GM12878 (cell line): ENCODE data around the gene YRDC. TPM values are rescaled to one million over a fixed set of nuclear protein-coding genes. Genes with fewer than 3 reads are reported as not detected.

Experiments used
- ATAC-seq: fragments of 200-7000 bp; cut with Tn5 transposase; 3 replicates; pipeline ENCODE4 v1.9.1; 2020; ENCODE audit warnings: mild to moderate bottlenecking, moderate library complexity
- BruUV-seq: library from RNA; stranded (reverse); fragments of 400-500 nt; replicated peaks from 2 replicates; lab custom pipeline; 2021; lab: Mats Ljungman, UMichigan
- CTCF ChIA-PET: fragments of 300-600 bp; sonication (Branson Sonifier 250); formaldehyde crosslinking; extraction: SDS; loops from one replicate; lab custom pipeline; 2021; ENCODE audit warnings: inconsistent platforms; lab: Yijun Ruan, JAX
- POLR2A ChIA-PET: fragments of 350-600 bp; formaldehyde crosslinking; extraction: SDS; loops from one replicate; lab custom pipeline; 2021; ENCODE audit warnings: inconsistent platforms; lab: Charles Lee
- RAD21 ChIA-PET: fragments of 300-600 bp; sonication (Branson Sonifier 250); formaldehyde crosslinking; loops from one replicate; lab custom pipeline; 2023; ENCODE audit warnings: antibody characterized with exemption; ENCODE audit not compliant: unreplicated experiment; lab: Charles Lee
- SMC1A ChIA-PET: fragments of 300-600 bp; sonication (Branson Sonifier 250); formaldehyde crosslinking; loops from one replicate; lab custom pipeline; 2023; ENCODE audit not compliant: unreplicated experiment, uncharacterized antibody; lab: Charles Lee
- DNase-seq: peaks from one replicate; pipeline ENCODE4 v3.0.0-alpha.2; 2011; ENCODE audit warnings: low read depth, low spot score
- FAIRE-seq: peaks from 3 replicates; lab custom pipeline; 2011; peaks lifted over from hg19 to GRCh38; lab: Jason Lieb, UNC
- H2AFZ ChIP-seq: 2 replicates; pipeline ENCODE4 v1.6.0; 2011; ENCODE audit warnings: low read depth, low read length, control low read depth; ENCODE audit not compliant: control insufficient read depth
- H3K27ac ChIP-seq: 2 replicates; pipeline ENCODE4 v1.5.1; 2011; ENCODE audit warnings: control low read depth; ENCODE audit not compliant: control insufficient read depth, insufficient read depth
- H3K27me3 ChIP-seq, 2 experiments: replicated peaks in 1 of 2; 2 replicates each; pipeline versions ENCODE4 v1.6.0 to v1.6.1; 2011; ENCODE audit warnings: low read length in 1 of 2; ENCODE audit not compliant: control insufficient read depth in 2 of 2, insufficient read depth in 2 of 2
- H3K36me3 ChIP-seq, 2 experiments: 2 replicates each; pipeline ENCODE4 v1.5.1; 2011; ENCODE audit warnings: low read length in 1 of 2; ENCODE audit not compliant: control insufficient read depth in 2 of 2, insufficient read depth in 2 of 2
- H3K4me1 ChIP-seq: 2 replicates; pipeline ENCODE4 v1.6.1; 2011; ENCODE audit warnings: mild to moderate bottlenecking, low read length, moderate library complexity, mixed read lengths; ENCODE audit not compliant: control insufficient read depth, insufficient read depth
- H3K4me2 ChIP-seq: 2 replicates; pipeline ENCODE4 v1.6.0; 2011; ENCODE audit warnings: control low read depth; ENCODE audit not compliant: control insufficient read depth, insufficient read depth
- H3K4me3 ChIP-seq: fragments of 200-600 bp; sonication (generic); 2 replicates; pipeline ENCODE4 v1.5.1; 2016
- H3K79me2 ChIP-seq: 2 replicates; pipeline ENCODE4 v1.6.0; 2011; ENCODE audit warnings: low read length; ENCODE audit not compliant: control insufficient read depth, insufficient read depth
- H3K9ac ChIP-seq: 2 replicates; pipeline ENCODE4 v1.8.0; 2011; ENCODE audit warnings: low read length, control low read depth, mixed read lengths; ENCODE audit not compliant: control insufficient read depth, insufficient read depth
- H3K9me3 ChIP-seq: replicated peaks from 3 replicates; pipeline ENCODE4 v1.5.1; 2011; ENCODE audit warnings: mild to moderate bottlenecking, low read length; ENCODE audit not compliant: control insufficient read depth, insufficient read depth
- H4K20me1 ChIP-seq: 2 replicates; pipeline ENCODE4 v1.6.0; 2011; ENCODE audit not compliant: control insufficient read depth, insufficient read depth
- CEBPZ ChIP-seq: fragments of 150-350 bp; IDR thresholded peaks from 2 replicates; pipeline ENCODE4 v1.6.1; 2016; ENCODE audit warnings: low read depth, low read length
- WGBS: methylation state at CpG from one replicate; pipeline ENCODE4 v1.1.6; 2016; ENCODE audit warnings: low lambda C conversion rate; ENCODE audit not compliant: insufficient replicate concordance, insufficient coverage; ENCODE audit errors: missing lambda C conversion rate; 5-methylcytosine and 5-hydroxymethylcytosine counted together
- in situ Hi-C: fragments of 300-500 bp; cut with MboI; formaldehyde crosslinking; loops from 9 replicates; pipeline ENCODE4 v1.14.3; 2018; ENCODE audit warnings: mixed read lengths
- intact Hi-C: fragments of 100-400 bp; cut with micrococcal nuclease; formaldehyde crosslinking; loops from one replicate; pipeline ENCODE4 v1.14.2; 2022; ENCODE audit not compliant: unreplicated experiment
- polyA plus RNA-seq, 11 experiments: library from polyadenylated mRNA; depleted of rRNA in 4 of 11; unstranded in 6 of 11; stranded (reverse) in 5 of 11; fragments of >200 nt; fragmentation: Nextera tagmentation in 4 of 11; fragmentation: Illumina TruSeq in 1 of 11; extraction: Ambion mirVana in 4 of 11; extraction: Trizol in 1 of 11; gene quantifications; 1 replicate in 1 of 11; 2 replicates in 10 of 11; pipeline versions ENCODE4 v1.2.1 to v1.2.3, GENCODE V29; 2011 to 2016; ENCODE audit warnings: inconsistent platforms in 2 of 11, missing spikeins in 2 of 11, low read depth in 1 of 11
- total RNA-seq, 4 experiments: library from RNA; depleted of rRNA in 3 of 4; stranded (reverse); fragments of >200 nt in 3 of 4; fragmentation: Illumina TruSeq in 1 of 4; extraction: Trizol in 1 of 4; gene quantifications; 2 replicates each; pipeline versions ENCODE4 v1.2.1 to v1.2.3, GENCODE V29; 2013 to 2021
- TF ChIP-seq, protein P1 (sequence below): fragments of 450-650 bp; formaldehyde crosslinking; IDR thresholded peaks from 2 replicates; pipeline ENCODE4 v1.4.0; 2020; ENCODE audit warnings: mild to moderate bottlenecking, moderate library complexity

The YRDC gene
- total and polyA plus RNA-seq, 10 of the 15 experiments (the other 5 are each of a cell fraction or from before 2014, with no cell fraction given), result 2.9 to 36.2 (median 19.3) TPM

- Histone ChIP-seq H2AFZ (no peak overlapping the region), H3K4me1 (no peaks in the 10 kb centered on the region; the same call in none of the 2 replicates), H3K9ac (no peak overlapping the region), H3K79me2 (peaks cover 17% of the 10 kb centered on the region), H4K20me1 (no peaks in the 10 kb centered on the region), H3K27ac (no peak overlapping the region), H3K4me2 (no peak overlapping the region), H3K27me3 (no peaks in the 10 kb centered on the region), H3K9me3 (no peaks in the 10 kb centered on the region), H3K36me3 (peaks cover 11 to 13% of the 10 kb centered on the region in 2 experiments), H3K4me3 (no peak overlapping the region)
- in situ Hi-C loops (no loop called here), intact Hi-C loops (no loop called here)
- no TSS peak for BruUV-seq
- no peak for ATAC-seq
- FAIRE-seq, result no peak
- ChIA-PET POLR2A (interaction anchor here (1.3 kb wide), 1 partner anchor 9 kb away, joined by 3 read pairs; no protein-coding TSS in a partner anchor), CTCF (interaction anchor here (0.6 to 1.2 kb wide), 3 partner anchors 19 to 327 kb away, joined by 3 to 8 read pairs (median 3); partner anchors contain the start of gene MEAF6), RAD21 (no interaction called here), SMC1A (interaction anchor here (2.4 kb wide), 1 partner anchor 17 kb away, joined by 7 read pairs; the partner anchor contains the start of gene MTF1)
- whole genome bisulfite sequencing, result 80% methylated on average over 3 of the region's 3 CpGs
- TF ChIP-seq CEBPZ, result no peak
- TF ChIP-seq, protein P1, sequence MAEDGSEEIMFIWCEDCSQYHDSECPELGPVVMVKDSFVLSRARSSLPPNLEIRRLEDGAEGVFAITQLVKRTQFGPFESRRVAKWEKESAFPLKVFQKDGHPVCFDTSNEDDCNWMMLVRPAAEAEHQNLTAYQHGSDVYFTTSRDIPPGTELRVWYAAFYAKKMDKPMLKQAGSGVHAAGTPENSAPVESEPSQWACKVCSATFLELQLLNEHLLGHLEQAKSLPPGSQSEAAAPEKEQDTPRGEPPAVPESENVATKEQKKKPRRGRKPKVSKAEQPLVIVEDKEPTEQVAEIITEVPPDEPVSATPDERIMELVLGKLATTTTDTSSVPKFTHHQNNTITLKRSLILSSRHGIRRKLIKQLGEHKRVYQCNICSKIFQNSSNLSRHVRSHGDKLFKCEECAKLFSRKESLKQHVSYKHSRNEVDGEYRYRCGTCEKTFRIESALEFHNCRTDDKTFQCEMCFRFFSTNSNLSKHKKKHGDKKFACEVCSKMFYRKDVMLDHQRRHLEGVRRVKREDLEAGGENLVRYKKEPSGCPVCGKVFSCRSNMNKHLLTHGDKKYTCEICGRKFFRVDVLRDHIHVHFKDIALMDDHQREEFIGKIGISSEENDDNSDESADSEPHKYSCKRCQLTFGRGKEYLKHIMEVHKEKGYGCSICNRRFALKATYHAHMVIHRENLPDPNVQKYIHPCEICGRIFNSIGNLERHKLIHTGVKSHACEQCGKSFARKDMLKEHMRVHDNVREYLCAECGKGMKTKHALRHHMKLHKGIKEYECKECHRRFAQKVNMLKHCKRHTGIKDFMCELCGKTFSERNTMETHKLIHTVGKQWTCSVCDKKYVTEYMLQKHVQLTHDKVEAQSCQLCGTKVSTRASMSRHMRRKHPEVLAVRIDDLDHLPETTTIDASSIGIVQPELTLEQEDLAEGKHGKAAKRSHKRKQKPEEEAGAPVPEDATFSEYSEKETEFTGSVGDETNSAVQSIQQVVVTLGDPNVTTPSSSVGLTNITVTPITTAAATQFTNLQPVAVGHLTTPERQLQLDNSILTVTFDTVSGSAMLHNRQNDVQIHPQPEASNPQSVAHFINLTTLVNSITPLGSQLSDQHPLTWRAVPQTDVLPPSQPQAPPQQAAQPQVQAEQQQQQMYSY, result no peak
- no peak for DNase-seq
These were observed 33.6 kb upstream of the YRDC start for GRCh38 chr1:37841652-37842051.
